Measurements from ENCODE around the gene DCLK3. TPM values are rescaled to one million over a fixed set of nuclear protein-coding genes. Genes with fewer than 3 reads are reported as not detected.

DCLK3 gene
- polyA plus RNA-seq, 12 donors: 1.6 to 4.1 (median 2.2) TPM; not detected in 1

GRCh38 chr3:36677331-36678007 lies 86.9 kb downstream of the DCLK3 start:
- DNase-seq: no peak

- DNase-seq: no peak
These were observed 89.5 kb downstream of the DCLK3 start for GRCh38 chr3:36674816-36675215.

- no peak for DNase-seq
These were observed 94.6 kb downstream of the DCLK3 start for GRCh38 chr3:36669764-36670163.

GRCh38 chr3:36666166-36666565 lies 98.2 kb downstream of the DCLK3 start:
- no peak for DNase-seq

GRCh38 chr3:36663666-36664291 lies 100.6 kb downstream of the DCLK3 start:
- DNase-seq: no peak

GRCh38 chr3:36662626-36663025 lies 101.7 kb downstream of the DCLK3 start:
- DNase-seq: no peak

Other genes starting within 250 kb of the DCLK3 start
- 10 to 100 TPM in 1 of 12 donors, 1 to 10 TPM in 10, not detected in 1; 4.0 to 19.3 (median 5.6) TPM for gene TRANK1, start 180.5 kb upstream of the DCLK3 start, polyA plus RNA-seq (ENCODE audit: insufficient read length in 12 of 12)
- gene EPM2AIP1, start 228.6 kb upstream of the DCLK3 start, polyA plus RNA-seq (ENCODE audit: insufficient read length in 12 of 12): 10 to 100 TPM in 11 of 12 donors, not detected in 1; 24.4 to 44.4 (median 34.8) TPM
- gene MLH1, start 229.0 kb upstream of the DCLK3 start, polyA plus RNA-seq (ENCODE audit: insufficient read length in 12 of 12): 10 to 100 TPM in 11 of 12 donors, not detected in 1; 33.5 to 59.2 (median 48.6) TPM